ENCODE measurements around the gene DAP.
"Not testable (repeated sequence)": the region's sequence is repeated elsewhere in the genome, so short reads cannot be mapped to it uniquely, and the experiment has no call there.

Gene DAP, protein sequence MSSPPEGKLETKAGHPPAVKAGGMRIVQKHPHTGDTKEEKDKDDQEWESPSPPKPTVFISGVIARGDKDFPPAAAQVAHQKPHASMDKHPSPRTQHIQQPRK

DNA sequence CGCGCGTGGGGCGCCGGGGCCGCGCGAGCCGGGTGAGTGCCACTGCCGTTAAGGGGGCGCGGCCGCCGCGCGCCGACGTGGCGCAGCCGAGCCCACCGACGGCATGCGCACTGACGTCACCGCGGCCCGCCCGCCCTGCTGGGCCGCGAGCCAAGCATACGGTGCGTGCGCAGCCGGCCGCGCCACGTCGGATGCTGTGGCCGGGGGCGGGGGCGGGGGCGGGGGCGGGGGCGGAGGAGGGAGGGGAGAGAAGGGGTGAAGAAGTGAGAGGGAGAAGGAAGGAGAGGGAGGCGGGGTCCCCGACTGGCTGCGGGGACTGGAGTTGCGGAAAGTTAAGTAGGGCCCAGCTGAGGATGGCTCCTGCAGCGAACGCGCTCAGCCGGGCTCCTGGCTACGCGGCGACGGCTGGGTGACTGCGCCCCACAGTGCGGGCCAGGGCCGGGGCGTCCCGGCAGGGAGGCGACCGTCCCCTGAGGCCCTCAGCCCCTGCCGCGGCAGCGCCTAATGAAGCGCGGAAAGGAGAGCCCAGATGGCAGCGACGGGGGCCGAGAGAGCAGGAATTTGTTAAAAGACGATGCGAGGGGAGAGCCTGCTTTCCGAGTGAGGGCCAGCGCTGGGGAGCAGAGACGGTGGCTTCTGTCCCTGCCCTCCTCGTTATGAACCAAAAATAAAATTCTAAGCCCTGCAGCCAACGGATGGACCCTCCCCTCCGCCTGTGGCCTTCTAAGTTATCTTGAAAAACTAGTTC, at the start of gene DAP:
Gene DAP (minus strand): TSS at position 50 of the 748 bp plus-strand sequence. CDS start 166 bp downstream, outside the sequence.
- H3K4me1 ChIP-seq (ENCODE audit: control insufficient read depth, insufficient read depth, low read length), result peaks cover 6% of the 10 kb centered on the region
- H3K27ac ChIP-seq (ENCODE audit: low read depth, low read length), result peak within 1 kb of the TSS; percentile 88
- no peaks in the 10 kb centered on the region for H3K27me3 ChIP-seq (ENCODE audit: control insufficient read depth, insufficient read depth, low read length)

DNA sequence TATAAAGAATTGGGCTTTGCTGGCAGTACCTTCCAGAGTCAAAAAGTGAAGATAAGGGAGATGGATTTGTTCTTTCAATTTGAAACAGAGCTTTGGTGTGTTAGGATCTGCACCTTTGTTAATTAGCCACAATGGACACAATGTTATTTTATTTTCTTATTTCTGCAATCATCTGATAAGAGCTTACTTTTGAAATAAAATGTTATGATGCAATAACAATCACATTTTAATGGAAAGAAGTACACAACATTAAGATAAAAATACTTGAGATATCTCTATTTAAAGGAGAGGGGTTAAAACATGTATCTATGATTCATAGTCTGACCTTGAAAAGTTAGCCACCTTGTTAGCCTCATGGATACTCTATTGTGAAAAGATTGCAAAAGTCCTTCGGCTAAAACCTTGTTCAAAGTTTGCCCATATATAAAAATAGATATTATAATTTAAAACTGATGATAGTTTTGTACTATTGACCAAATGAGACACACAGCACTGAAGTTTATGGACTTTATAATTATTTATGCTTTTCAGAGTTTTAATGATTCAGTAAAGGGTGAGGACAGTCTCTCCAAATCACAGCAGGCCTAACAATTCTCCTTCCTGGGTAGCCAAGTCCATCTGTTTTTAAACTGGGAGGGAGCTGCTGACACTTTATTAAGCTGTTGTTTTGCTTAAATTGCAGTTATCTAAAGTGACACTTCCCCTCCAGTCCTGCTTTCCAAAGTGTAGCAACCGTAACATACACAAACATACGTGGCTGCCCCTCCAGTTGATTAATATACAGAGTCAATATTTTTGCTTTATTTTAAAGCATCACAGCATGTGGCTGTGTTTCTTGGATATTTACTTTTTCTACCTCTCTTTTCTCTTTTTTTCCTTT, 47.6 kb upstream of the DAP start:
- Histone ChIP-seq H3K4me3 (ENCODE audit: low read length) (no peak overlapping the region), H3K36me3 (ENCODE audit: control insufficient read depth, insufficient read depth, low read length) (no peaks in the 10 kb centered on the region), H3K27ac (ENCODE audit: low read depth, low read length) (no peak overlapping the region), H3K27me3 (ENCODE audit: control insufficient read depth, insufficient read depth, low read length) (no peaks in the 10 kb centered on the region), H3K9ac (ENCODE audit: low read length) (no peak overlapping the region), H3K4me1 (ENCODE audit: control insufficient read depth, insufficient read depth, low read length) (no peaks in the 10 kb centered on the region)

More for the DNA sequence above, at the start of gene DAP:
- H3K9ac ChIP-seq (ENCODE audit: low read length), result peak within 1 kb of the TSS; percentile 64
- H3K36me3 ChIP-seq (ENCODE audit: control insufficient read depth, insufficient read depth, low read length), result no peaks in the 10 kb centered on the region
- H3K4me3 ChIP-seq (ENCODE audit: low read length), result peak within 1 kb of the TSS; percentile 81

DNA sequence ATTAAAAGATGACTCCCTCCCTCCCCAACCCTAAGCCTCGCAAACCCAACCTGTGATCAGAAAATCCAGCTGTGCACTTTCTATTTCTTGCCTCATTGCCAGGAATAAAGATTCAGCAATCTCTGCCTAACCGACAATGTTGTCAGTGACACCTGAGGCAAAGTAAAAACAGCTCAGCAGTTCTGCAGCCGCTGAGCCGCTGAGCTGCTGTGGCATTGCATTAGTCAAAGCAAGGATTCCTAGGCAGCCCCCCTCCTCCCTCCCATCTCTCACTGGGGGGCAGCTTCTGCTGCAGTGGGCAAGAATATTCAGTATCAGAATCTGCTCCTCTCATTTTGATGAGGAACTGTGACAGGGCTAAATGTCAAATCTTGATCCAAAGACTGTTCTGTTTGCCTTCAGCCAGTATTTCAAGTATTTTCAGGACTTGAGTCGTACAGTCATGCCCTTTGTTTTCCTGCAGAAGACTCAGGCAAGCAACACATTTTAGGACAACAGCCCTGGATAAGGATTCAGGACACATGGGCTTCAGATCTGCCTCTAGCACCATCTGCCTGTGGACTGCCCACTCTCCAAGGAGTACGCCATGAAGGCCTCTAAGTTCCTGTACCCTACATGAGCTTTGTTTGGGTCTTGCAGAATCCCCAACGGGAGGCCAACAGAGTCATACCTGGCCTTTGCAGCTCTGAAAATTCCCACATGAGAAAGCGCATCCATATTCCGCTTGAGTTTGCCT, 41.1 kb upstream of the DAP start:
- Histone ChIP-seq H3K27me3 (ENCODE audit: control insufficient read depth, insufficient read depth, low read length) (no peaks in the 10 kb centered on the region), H3K4me1 (ENCODE audit: control insufficient read depth, insufficient read depth, low read length) (no peaks in the 10 kb centered on the region), H3K9ac (ENCODE audit: low read length) (no peak overlapping the region), H3K36me3 (ENCODE audit: control insufficient read depth, insufficient read depth, low read length) (no peaks in the 10 kb centered on the region), H3K27ac (ENCODE audit: low read depth, low read length) (no peak overlapping the region), H3K4me3 (ENCODE audit: low read length) (no peak overlapping the region)

DNA sequence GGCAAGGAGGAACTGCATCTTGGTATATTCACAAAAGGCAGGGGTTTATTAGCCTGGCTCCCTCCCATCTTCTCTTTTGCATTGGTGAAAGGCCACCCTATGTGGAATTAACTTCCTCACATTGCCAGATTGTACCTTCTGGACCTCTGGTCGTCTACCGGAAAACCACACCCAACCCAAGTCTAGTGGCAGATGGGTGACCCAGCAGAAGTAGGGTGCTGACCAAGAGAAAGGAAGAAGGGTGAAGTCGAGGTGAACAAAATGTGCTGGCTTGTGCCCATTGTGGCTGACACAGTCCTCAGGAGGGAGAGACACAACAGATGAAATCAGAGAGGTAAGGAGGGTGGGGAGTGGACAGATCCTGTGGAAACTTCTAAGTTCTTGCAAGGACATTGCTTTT, 39.8 kb upstream of the DAP start:
- H3K27ac ChIP-seq (ENCODE audit: low read depth, low read length), result no peak overlapping the region
- no peaks in the 10 kb centered on the region for H3K27me3 ChIP-seq (ENCODE audit: control insufficient read depth, insufficient read depth, low read length)
- no peaks in the 10 kb centered on the region for H3K4me1 ChIP-seq (ENCODE audit: control insufficient read depth, insufficient read depth, low read length)
- H3K4me3 ChIP-seq (ENCODE audit: low read length), result no peak overlapping the region
- no peaks in the 10 kb centered on the region for H3K36me3 ChIP-seq (ENCODE audit: control insufficient read depth, insufficient read depth, low read length)
- H3K9ac ChIP-seq (ENCODE audit: low read length), result no peak overlapping the region

DNA sequence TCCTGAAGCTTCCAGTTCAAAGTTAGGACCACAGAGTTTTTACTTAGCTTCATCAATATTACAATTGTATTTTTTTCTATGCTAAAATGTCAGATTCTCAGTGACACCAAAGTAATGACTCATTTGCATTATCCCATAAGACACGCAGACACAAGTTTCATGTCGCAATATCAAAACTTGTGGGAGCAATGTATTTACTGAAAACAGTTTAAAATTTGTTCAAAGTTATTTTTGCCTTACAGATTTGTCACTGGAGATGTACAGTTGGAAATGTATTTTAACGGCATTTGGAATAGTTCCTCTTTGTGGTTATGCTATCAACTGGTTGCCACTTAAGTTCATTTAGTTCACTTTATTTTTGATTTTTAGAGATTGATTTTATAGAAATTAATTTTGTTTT, 36.2 kb upstream of the DAP start:
- no peak overlapping the region for H3K9ac ChIP-seq (ENCODE audit: low read length)
- no peaks in the 10 kb centered on the region for H3K27me3 ChIP-seq (ENCODE audit: control insufficient read depth, insufficient read depth, low read length)
- H3K36me3 ChIP-seq (ENCODE audit: control insufficient read depth, insufficient read depth, low read length), result no peaks in the 10 kb centered on the region
- H3K4me1 ChIP-seq (ENCODE audit: control insufficient read depth, insufficient read depth, low read length), result no peaks in the 10 kb centered on the region
- no peak overlapping the region for H3K27ac ChIP-seq (ENCODE audit: low read depth, low read length)
- H3K4me3 ChIP-seq (ENCODE audit: low read length), result no peak overlapping the region

DNA sequence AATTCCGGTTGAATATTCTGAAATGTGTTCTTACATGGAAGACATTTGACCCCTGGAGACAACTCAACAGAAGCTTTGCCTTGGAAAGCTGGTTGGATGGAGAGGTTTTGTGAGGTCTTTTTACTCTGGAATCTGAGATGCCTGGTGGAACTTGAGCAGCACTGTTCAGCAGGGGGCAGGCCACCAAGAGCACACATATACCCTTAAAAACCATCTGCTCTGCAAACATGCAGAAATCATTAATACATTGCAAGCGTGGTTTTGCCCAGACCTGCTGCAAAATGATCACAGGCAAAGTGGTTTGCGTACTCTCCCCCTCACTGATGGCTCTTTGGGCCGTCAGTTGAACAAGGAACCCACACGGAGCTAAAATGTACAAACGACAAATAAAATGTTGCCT, 32.8 kb upstream of the DAP start:
- H3K27ac ChIP-seq (ENCODE audit: low read depth, low read length), result no peak overlapping the region
- no peaks in the 10 kb centered on the region for H3K36me3 ChIP-seq (ENCODE audit: control insufficient read depth, insufficient read depth, low read length)
- H3K27me3 ChIP-seq (ENCODE audit: control insufficient read depth, insufficient read depth, low read length), result no peaks in the 10 kb centered on the region
- H3K4me3 ChIP-seq (ENCODE audit: low read length), result no peak overlapping the region
- H3K9ac ChIP-seq (ENCODE audit: low read length), result no peak overlapping the region
- no peaks in the 10 kb centered on the region for H3K4me1 ChIP-seq (ENCODE audit: control insufficient read depth, insufficient read depth, low read length)

DNA sequence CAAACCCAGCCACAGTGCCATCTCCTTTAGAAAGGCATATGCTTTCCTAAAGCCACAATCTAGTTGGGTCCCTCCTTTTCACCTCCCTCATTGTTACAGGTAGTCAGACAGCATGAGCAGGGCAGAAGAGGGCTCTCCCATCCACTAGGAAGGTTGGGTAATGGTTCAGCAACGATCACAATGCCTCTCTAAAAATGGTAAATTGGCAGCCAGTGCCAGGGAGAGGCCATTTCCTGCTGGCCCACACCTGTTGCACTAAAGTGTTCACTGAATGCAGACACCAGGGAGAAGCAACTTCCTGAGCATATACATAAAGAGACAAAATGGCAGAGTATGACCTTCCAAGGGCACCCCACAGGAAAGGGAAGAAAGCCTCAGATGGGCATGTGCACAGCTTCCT, 31.3 kb upstream of the DAP start:
- Histone ChIP-seq H3K4me3 (ENCODE audit: low read length) (no peak overlapping the region), H3K36me3 (ENCODE audit: control insufficient read depth, insufficient read depth, low read length) (no peaks in the 10 kb centered on the region), H3K27ac (ENCODE audit: low read depth, low read length) (no peak overlapping the region), H3K27me3 (ENCODE audit: control insufficient read depth, insufficient read depth, low read length) (no peaks in the 10 kb centered on the region), H3K9ac (ENCODE audit: low read length) (no peak overlapping the region), H3K4me1 (ENCODE audit: control insufficient read depth, insufficient read depth, low read length) (no peaks in the 10 kb centered on the region)

DNA sequence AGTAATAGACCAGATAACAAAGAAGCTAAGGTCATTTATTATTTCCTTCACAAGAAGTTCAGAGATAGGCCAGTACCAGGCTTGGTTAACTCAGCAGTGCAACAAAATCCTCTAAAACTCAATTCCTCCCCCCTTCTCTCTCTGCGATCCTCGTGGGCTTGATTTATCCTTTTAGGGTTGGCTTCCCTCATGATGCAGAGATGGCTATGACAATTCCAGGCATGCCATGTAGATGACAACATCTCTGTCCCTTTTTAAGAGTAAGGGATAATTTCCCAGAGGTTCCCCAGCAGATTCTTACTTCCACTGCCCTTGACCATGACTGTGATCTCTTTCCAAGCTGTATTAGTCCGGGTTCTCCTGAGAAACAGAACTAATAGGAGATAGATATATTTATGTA, 28.7 kb upstream of the DAP start:
- H3K27me3 ChIP-seq (ENCODE audit: control insufficient read depth, insufficient read depth, low read length), result no peaks in the 10 kb centered on the region
- no peak overlapping the region for H3K4me3 ChIP-seq (ENCODE audit: low read length)
- H3K27ac ChIP-seq (ENCODE audit: low read depth, low read length), result no peak overlapping the region
- H3K9ac ChIP-seq (ENCODE audit: low read length), result no peak overlapping the region
- H3K36me3 ChIP-seq (ENCODE audit: control insufficient read depth, insufficient read depth, low read length), result no peaks in the 10 kb centered on the region
- no peaks in the 10 kb centered on the region for H3K4me1 ChIP-seq (ENCODE audit: control insufficient read depth, insufficient read depth, low read length)

DNA sequence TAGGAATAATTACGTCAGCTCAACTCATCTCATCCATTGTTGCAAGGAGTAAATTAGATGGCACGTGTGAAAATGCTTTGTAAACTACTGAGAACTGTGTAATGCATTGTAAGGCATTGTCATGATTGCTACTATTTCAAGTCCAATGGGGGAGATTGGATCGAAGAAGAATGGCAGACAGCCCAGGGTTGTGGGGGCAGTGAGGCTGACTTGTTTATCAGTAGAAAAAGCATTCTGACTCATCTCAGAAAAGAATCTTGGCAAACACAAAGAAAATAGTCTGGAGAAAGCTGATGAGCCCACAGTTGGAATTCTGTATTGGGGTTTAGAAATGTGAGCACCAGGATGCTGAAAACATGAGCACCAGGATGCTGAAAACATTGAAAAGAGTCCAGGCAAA, 28.0 kb upstream of the DAP start:
- Histone ChIP-seq H3K9ac (ENCODE audit: low read length) (no peak overlapping the region), H3K36me3 (ENCODE audit: control insufficient read depth, insufficient read depth, low read length) (no peaks in the 10 kb centered on the region), H3K4me1 (ENCODE audit: control insufficient read depth, insufficient read depth, low read length) (no peaks in the 10 kb centered on the region), H3K4me3 (ENCODE audit: low read length) (no peak overlapping the region), H3K27ac (ENCODE audit: low read depth, low read length) (no peak overlapping the region), H3K27me3 (ENCODE audit: control insufficient read depth, insufficient read depth, low read length) (no peaks in the 10 kb centered on the region)

DNA sequence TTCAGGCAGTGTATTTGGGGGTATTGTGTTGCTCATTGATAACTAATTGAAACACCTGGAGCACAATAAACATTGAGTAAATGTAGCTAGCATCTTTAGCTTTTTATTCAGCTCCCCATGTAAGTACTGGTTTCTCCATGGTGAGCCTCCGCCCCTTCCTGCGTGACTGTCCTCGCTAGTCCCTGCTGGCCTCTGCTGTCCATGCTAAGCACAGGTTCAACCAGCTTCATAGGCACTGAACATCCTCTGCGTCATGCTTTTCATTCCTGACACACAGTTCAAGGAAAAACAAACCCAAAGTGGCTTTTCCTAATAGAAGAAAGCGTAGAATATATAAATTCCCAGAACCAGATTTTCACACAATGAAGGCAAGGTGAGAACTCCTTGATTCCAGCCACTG, 27.3 kb upstream of the DAP start:
- Histone ChIP-seq H3K27ac (ENCODE audit: low read depth, low read length) (no peak overlapping the region), H3K27me3 (ENCODE audit: control insufficient read depth, insufficient read depth, low read length) (no peaks in the 10 kb centered on the region), H3K9ac (ENCODE audit: low read length) (no peak overlapping the region), H3K4me1 (ENCODE audit: control insufficient read depth, insufficient read depth, low read length) (no peaks in the 10 kb centered on the region), H3K4me3 (ENCODE audit: low read length) (no peak overlapping the region), H3K36me3 (ENCODE audit: control insufficient read depth, insufficient read depth, low read length) (no peaks in the 10 kb centered on the region)

DNA sequence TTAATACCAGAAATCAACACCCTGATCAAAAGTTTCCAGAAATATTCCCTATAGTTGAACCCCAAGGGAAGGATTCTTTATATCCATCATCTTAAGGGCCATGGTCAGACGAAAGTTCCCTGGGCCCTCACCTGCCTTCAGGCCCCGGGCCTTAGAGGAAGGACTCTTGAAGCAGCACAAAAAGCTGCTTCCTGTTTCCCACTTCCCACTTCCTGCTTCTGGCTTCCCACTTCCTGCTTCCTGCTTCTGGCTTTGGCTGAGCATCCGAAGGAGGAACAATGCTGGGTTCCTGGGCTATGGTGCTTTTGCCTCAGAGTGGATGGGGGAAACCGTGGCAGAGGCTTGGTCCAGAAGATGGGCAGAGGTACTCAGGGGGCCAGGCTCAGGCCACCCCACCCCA, 25.8 kb upstream of the DAP start:
- Histone ChIP-seq H3K4me3 (ENCODE audit: low read length) (no peak overlapping the region), H3K27me3 (ENCODE audit: control insufficient read depth, insufficient read depth, low read length) (no peaks in the 10 kb centered on the region), H3K27ac (ENCODE audit: low read depth, low read length) (no peak overlapping the region), H3K9ac (ENCODE audit: low read length) (no peak overlapping the region), H3K36me3 (ENCODE audit: control insufficient read depth, insufficient read depth, low read length) (no peaks in the 10 kb centered on the region), H3K4me1 (ENCODE audit: control insufficient read depth, insufficient read depth, low read length) (no peaks in the 10 kb centered on the region)

DNA sequence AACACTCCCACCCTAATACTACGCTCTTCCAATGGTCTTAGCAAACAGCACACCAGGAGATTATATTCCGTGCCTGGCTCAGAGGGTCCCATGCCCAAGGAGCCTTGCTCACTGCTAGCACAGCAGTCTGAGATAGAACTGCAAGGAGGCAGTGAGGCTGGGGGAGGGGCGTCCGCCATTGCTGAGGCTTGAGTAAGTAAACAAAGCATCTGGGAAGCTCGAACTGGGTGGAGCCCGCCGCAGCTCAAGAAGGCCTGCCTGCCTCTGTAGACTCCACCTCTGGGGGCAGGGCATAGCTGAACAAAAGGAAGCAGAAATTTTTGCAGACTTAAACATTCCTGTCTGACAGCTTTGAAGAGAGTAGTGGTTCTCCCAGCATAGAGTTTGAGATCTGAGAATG, 19.2 kb upstream of the DAP start:
- H3K9ac ChIP-seq (ENCODE audit: low read length); H3K36me3 ChIP-seq (ENCODE audit: control insufficient read depth, insufficient read depth, low read length); H3K27ac ChIP-seq (ENCODE audit: low read depth, low read length); H3K4me1 ChIP-seq (ENCODE audit: control insufficient read depth, insufficient read depth, low read length); H3K27me3 ChIP-seq (ENCODE audit: control insufficient read depth, insufficient read depth, low read length); H3K4me3 ChIP-seq (ENCODE audit: low read length): not testable (repeated sequence)
